Measurements from ENCODE around the gene MGME1. TPM values are rescaled to one million over a fixed set of nuclear protein-coding genes. Genes with fewer than 3 reads are reported as not detected.
A peak's percentile ranks its signal among the peaks of the same experiment; 100 is the strongest.

MGME1 gene
- total RNA-seq, 1 donor from 2014 or later: 32.7 TPM

- TF ChIP-seq, protein P1, sequence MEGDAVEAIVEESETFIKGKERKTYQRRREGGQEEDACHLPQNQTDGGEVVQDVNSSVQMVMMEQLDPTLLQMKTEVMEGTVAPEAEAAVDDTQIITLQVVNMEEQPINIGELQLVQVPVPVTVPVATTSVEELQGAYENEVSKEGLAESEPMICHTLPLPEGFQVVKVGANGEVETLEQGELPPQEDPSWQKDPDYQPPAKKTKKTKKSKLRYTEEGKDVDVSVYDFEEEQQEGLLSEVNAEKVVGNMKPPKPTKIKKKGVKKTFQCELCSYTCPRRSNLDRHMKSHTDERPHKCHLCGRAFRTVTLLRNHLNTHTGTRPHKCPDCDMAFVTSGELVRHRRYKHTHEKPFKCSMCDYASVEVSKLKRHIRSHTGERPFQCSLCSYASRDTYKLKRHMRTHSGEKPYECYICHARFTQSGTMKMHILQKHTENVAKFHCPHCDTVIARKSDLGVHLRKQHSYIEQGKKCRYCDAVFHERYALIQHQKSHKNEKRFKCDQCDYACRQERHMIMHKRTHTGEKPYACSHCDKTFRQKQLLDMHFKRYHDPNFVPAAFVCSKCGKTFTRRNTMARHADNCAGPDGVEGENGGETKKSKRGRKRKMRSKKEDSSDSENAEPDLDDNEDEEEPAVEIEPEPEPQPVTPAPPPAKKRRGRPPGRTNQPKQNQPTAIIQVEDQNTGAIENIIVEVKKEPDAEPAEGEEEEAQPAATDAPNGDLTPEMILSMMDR (conservative IDR thresholded peaks at IDR 0.05): no peak
- Mint-ChIP-seq H3K27ac (peak overlapping the region; percentile 56), H3K4me1 (ENCODE audit: unreplicated experiment) (peaks cover 22% of the 10 kb centered on the region), H3K27me3 (peaks cover 5% of the 10 kb centered on the region), H3K36me3 (peaks cover 4% of the 10 kb centered on the region), H3K9me3 (no peaks in the 10 kb centered on the region), H3K4me3 (peak overlapping the region; percentile 45)
- DNase-seq (ENCODE audit: extremely low spot score, unreplicated experiment): no peak
These were observed 40.6 kb upstream of the MGME1 start for GRCh38 chr20:17928211-17928611.

GRCh38 chr20:17928633-17929311 lies 40.0 kb upstream of the MGME1 start:
- TF ChIP-seq, protein P1 (conservative IDR thresholded peaks at IDR 0.05): no peak
- Mint-ChIP-seq H3K9me3 (no peaks in the 10 kb centered on the region), H3K27me3 (peaks cover 5% of the 10 kb centered on the region), H3K4me1 (ENCODE audit: unreplicated experiment) (peaks cover 22% of the 10 kb centered on the region), H3K4me3 (peak overlapping the region; percentile 45), H3K27ac (peak overlapping the region; percentile 56), H3K36me3 (peaks cover 4% of the 10 kb centered on the region)
- no peak for DNase-seq (ENCODE audit: extremely low spot score, unreplicated experiment)

GRCh38 chr20:17931513-17931912 lies 37.3 kb upstream of the MGME1 start:
- no peaks in the 10 kb centered on the region for H3K9me3 Mint-ChIP-seq
- TF ChIP-seq, protein P1 (conservative IDR thresholded peaks at IDR 0.05): no peak
- H3K27me3 Mint-ChIP-seq: no peaks in the 10 kb centered on the region
- no peak overlapping the region for H3K4me3 Mint-ChIP-seq
- H3K27ac Mint-ChIP-seq: no peak overlapping the region
- no peak for DNase-seq (ENCODE audit: extremely low spot score, unreplicated experiment)
- H3K4me1 Mint-ChIP-seq (ENCODE audit: unreplicated experiment): peaks cover 28% of the 10 kb centered on the region
- H3K36me3 Mint-ChIP-seq: peaks cover 4% of the 10 kb centered on the region

GRCh38 chr20:17932396-17932795 lies 36.4 kb upstream of the MGME1 start:
- Mint-ChIP-seq H3K27ac (no peak overlapping the region), H3K36me3 (peaks cover 4% of the 10 kb centered on the region), H3K27me3 (no peaks in the 10 kb centered on the region), H3K9me3 (no peaks in the 10 kb centered on the region), H3K4me1 (ENCODE audit: unreplicated experiment) (peaks cover 37% of the 10 kb centered on the region), H3K4me3 (no peak overlapping the region)
- DNase-seq (ENCODE audit: extremely low spot score, unreplicated experiment): no peak
- TF ChIP-seq, protein P1 (conservative IDR thresholded peaks at IDR 0.05): no peak

DNA sequence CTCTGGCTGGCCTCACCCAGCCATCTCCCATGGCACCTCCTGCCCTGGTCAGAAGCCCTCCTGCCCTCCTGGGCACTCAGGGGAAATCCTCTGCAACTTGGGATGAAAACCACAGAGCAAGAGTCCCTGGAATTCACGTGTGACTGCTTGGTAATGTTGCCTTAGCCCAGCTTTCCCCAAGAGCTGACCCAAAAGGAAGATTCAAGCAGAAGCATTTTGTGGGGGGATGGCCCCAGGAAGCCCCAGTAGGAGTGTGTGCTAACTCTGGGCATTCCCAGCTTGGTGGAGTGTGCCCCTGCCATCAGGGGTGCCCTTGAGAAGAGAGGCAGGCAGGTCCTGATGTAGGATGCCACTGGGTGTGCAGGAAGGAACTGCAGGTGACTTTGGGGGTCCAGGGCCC lies 35.7 kb upstream of the MGME1 start:
- no peak for DNase-seq (ENCODE audit: extremely low spot score, unreplicated experiment)
- Mint-ChIP-seq H3K4me1 (ENCODE audit: unreplicated experiment) (peaks cover 33% of the 10 kb centered on the region), H3K27me3 (no peaks in the 10 kb centered on the region), H3K4me3 (no peak overlapping the region), H3K36me3 (peaks cover 4% of the 10 kb centered on the region), H3K27ac (no peak overlapping the region), H3K9me3 (no peaks in the 10 kb centered on the region)
- TF ChIP-seq, protein P1 (conservative IDR thresholded peaks at IDR 0.05): no peak
